Astrocyte (in vitro differentiated cells and primary cell): ENCODE results near the gene PURB. TPM values are rescaled to one million over a fixed set of nuclear protein-coding genes. Genes with fewer than 3 reads are reported as not detected.

Experiments
- DNase-seq: peaks from one replicate; pipeline ENCODE4 v3.0.0-alpha.2; 2010; ENCODE audit warnings: low read depth
- FAIRE-seq: peaks from 2 replicates; lab custom pipeline; 2011; peaks lifted over from hg19 to GRCh38; lab: Jason Lieb, UNC
- H2AFZ ChIP-seq: 2 replicates; pipeline ENCODE4 v1.6.0; 2012; ENCODE audit warnings: low read depth, low read length, inconsistent platforms
- H3K27ac ChIP-seq: 2 replicates; pipeline ENCODE4 v1.5.1; 2011; ENCODE audit warnings: low read depth, low read length, inconsistent platforms
- H3K27me3 ChIP-seq: 2 replicates; pipeline ENCODE4 v1.6.0; 2011; ENCODE audit warnings: low read length, inconsistent platforms; ENCODE audit not compliant: insufficient read depth
- H3K36me3 ChIP-seq: 2 replicates; pipeline ENCODE4 v1.5.1; 2011; ENCODE audit warnings: low read length, inconsistent platforms; ENCODE audit not compliant: insufficient read depth
- H3K4me1 ChIP-seq: 2 replicates; pipeline ENCODE4 v1.5.1; 2011; ENCODE audit warnings: low read length, inconsistent platforms; ENCODE audit not compliant: insufficient read depth
- H3K4me2 ChIP-seq: 2 replicates; pipeline ENCODE4 v1.6.0; 2012; ENCODE audit warnings: low read length, inconsistent platforms
- H3K4me3 ChIP-seq: 2 replicates; pipeline ENCODE4 v1.5.1; 2011; ENCODE audit warnings: low read depth, mild to moderate bottlenecking, low read length, inconsistent platforms; ENCODE audit not compliant: insufficient read depth
- H3K79me2 ChIP-seq: 2 replicates; pipeline ENCODE4 v1.6.0; 2012; ENCODE audit warnings: mild to moderate bottlenecking, low read length, inconsistent platforms; ENCODE audit not compliant: insufficient read depth
- H3K9ac ChIP-seq: 2 replicates; pipeline ENCODE4 v1.6.0; 2012; ENCODE audit warnings: mild to moderate bottlenecking, low read length, inconsistent platforms
- H3K9me3 ChIP-seq: 2 replicates; pipeline ENCODE4 v1.5.1; 2012; ENCODE audit warnings: low read depth, mild to moderate bottlenecking, low read length, inconsistent platforms; ENCODE audit not compliant: insufficient read depth
- H4K20me1 ChIP-seq: 2 replicates; pipeline ENCODE4 v1.6.0; 2012; ENCODE audit warnings: low read length, inconsistent platforms; ENCODE audit not compliant: insufficient read depth
- H3K27ac Mint-ChIP-seq: one replicate; pipeline ENCODE4 v1.8.0; 2021; ENCODE audit warnings: mild to moderate bottlenecking, mixed read lengths; ENCODE audit not compliant: unreplicated experiment
- H3K27me3 Mint-ChIP-seq: one replicate; pipeline ENCODE4 v1.8.0; 2021; ENCODE audit warnings: low read depth, mixed read lengths; ENCODE audit not compliant: unreplicated experiment
- H3K36me3 Mint-ChIP-seq: one replicate; pipeline ENCODE4 v1.8.0; 2021; ENCODE audit warnings: low read depth, mixed read lengths; ENCODE audit not compliant: unreplicated experiment
- H3K4me1 Mint-ChIP-seq: one replicate; pipeline ENCODE4 v1.8.0; 2021; ENCODE audit warnings: low read depth, mixed read lengths; ENCODE audit not compliant: unreplicated experiment
- H3K4me3 Mint-ChIP-seq: one replicate; pipeline ENCODE4 v1.8.0; 2021; ENCODE audit warnings: mild to moderate bottlenecking, moderate library complexity, mixed read lengths; ENCODE audit not compliant: unreplicated experiment
- H3K9me3 Mint-ChIP-seq: one replicate; pipeline ENCODE4 v1.8.0; 2021; ENCODE audit warnings: mild to moderate bottlenecking, mixed read lengths; ENCODE audit not compliant: unreplicated experiment
- CTCF ChIP-seq: IDR thresholded peaks from 2 replicates; pipeline ENCODE4 v1.5.1; 2011; ENCODE audit warnings: low read depth, mild to moderate bottlenecking, inconsistent platforms, low read length, moderate library complexity; ENCODE audit not compliant: insufficient read depth
- EZH2 ChIP-seq: IDR thresholded peaks from 2 replicates; pipeline ENCODE4 v1.6.1; 2012; ENCODE audit warnings: mild to moderate bottlenecking, low read length, inconsistent platforms; ENCODE audit not compliant: insufficient read depth
- total RNA-seq: library from RNA; stranded (reverse); gene quantifications from 2 replicates; pipeline ENCODE4 v1.2.1, GENCODE V29; 2021

The PURB gene
- total RNA-seq, 1 donor from 2014 or later: 26.3 TPM

- Mint-ChIP-seq H3K36me3 (no peaks in the 10 kb centered on the region), H3K27ac (no peak overlapping the region), H3K27me3 (peaks cover 28% of the 10 kb centered on the region), H3K4me3 (no peak overlapping the region), H3K9me3 (no peaks in the 10 kb centered on the region), H3K4me1 (no peaks in the 10 kb centered on the region)
- Histone ChIP-seq H3K4me2 (no peak overlapping the region), H2AFZ (no peak overlapping the region), H3K9me3 (no peaks in the 10 kb centered on the region), H3K27me3 (peaks cover 2% of the 10 kb centered on the region), H4K20me1 (no peaks in the 10 kb centered on the region), H3K9ac (no peak overlapping the region), H3K4me3 (no peak overlapping the region), H3K79me2 (no peaks in the 10 kb centered on the region), H3K4me1 (no peaks in the 10 kb centered on the region), H3K27ac (no peak overlapping the region), H3K36me3 (no peaks in the 10 kb centered on the region)
- TF ChIP-seq EZH2 (no peak), CTCF (no peak)
- no peak for FAIRE-seq
- DNase-seq: no peak
Observed at GRCh38 chr7:44930921-44931320, 45.6 kb upstream of the PURB start.

GRCh38 chr7:44922351-44922694 lies 37.0 kb upstream of the PURB start:
- no peaks in the 10 kb centered on the region for H3K79me2 ChIP-seq
- no peak overlapping the region for H2AFZ ChIP-seq
- H3K9ac ChIP-seq: no peak overlapping the region
- Mint-ChIP-seq H3K27ac (no peak overlapping the region), H3K9me3 (peaks cover 3% of the 10 kb centered on the region), H3K36me3 (peaks cover 8% of the 10 kb centered on the region), H3K4me3 (no peak overlapping the region), H3K27me3 (peaks cover 19% of the 10 kb centered on the region), H3K4me1 (no peaks in the 10 kb centered on the region)
- TF ChIP-seq CTCF (no peak), EZH2 (no peak)
- no peaks in the 10 kb centered on the region for H3K36me3 ChIP-seq
- FAIRE-seq (no peak), DNase-seq (no peak)
- no peak overlapping the region for H3K27ac ChIP-seq
- no peak overlapping the region for H3K4me2 ChIP-seq
- no peaks in the 10 kb centered on the region for H4K20me1 ChIP-seq
- H3K4me1 ChIP-seq: no peaks in the 10 kb centered on the region
- H3K27me3 ChIP-seq: no peaks in the 10 kb centered on the region
- no peak overlapping the region for H3K4me3 ChIP-seq
- no peaks in the 10 kb centered on the region for H3K9me3 ChIP-seq

GRCh38 chr7:44921607-44922350 lies 36.4 kb upstream of the PURB start:
- Mint-ChIP-seq H3K4me1 (no peaks in the 10 kb centered on the region), H3K36me3 (peaks cover 8% of the 10 kb centered on the region), H3K4me3 (no peak overlapping the region), H3K27me3 (peaks cover 15% of the 10 kb centered on the region), H3K27ac (peak overlapping the region; percentile 69), H3K9me3 (peaks cover 3% of the 10 kb centered on the region)
- no peak for FAIRE-seq
- no peaks in the 10 kb centered on the region for H3K36me3 ChIP-seq
- no peak overlapping the region for H3K4me3 ChIP-seq
- no peak for TF ChIP-seq EZH2
- TF ChIP-seq CTCF: peak; percentile 76
- H3K4me2 ChIP-seq: no peak overlapping the region
- no peaks in the 10 kb centered on the region for H3K4me1 ChIP-seq
- no peaks in the 10 kb centered on the region for H4K20me1 ChIP-seq
- H2AFZ ChIP-seq: no peak overlapping the region
- H3K9me3 ChIP-seq: no peaks in the 10 kb centered on the region
- no peaks in the 10 kb centered on the region for H3K27me3 ChIP-seq
- no peak overlapping the region for H3K27ac ChIP-seq
- no peaks in the 10 kb centered on the region for H3K79me2 ChIP-seq
- peak; percentile 20 for DNase-seq
- no peak overlapping the region for H3K9ac ChIP-seq
